GM23338 (cell line): Measurements from ENCODE around the gene TRPM1.

Experiments used
- CTCF ChIP-seq, 2 experiments: fragments of 200-600 bp in 1 of 2; sonication (generic) in 1 of 2; conservative IDR thresholded peaks; 2 replicates each; pipeline versions ENCODE4 v1.5.1 to v1.6.1; 2016 to 2017; ENCODE audit warnings: antibody characterized with exemption in 2 of 2, low read depth in 2 of 2, mild to moderate bottlenecking in 2 of 2, moderate library complexity in 1 of 2
- EZH2 ChIP-seq: fragments of 200-600 bp; sonication (generic); IDR thresholded peaks from one replicate; pipeline ENCODE4 v1.8.0; 2017; ENCODE audit warnings: antibody characterized with exemption, mild to moderate bottlenecking, low read depth; ENCODE audit not compliant: unreplicated experiment

- TF ChIP-seq CTCF (conservative IDR thresholded peaks at IDR 0.05; ENCODE audit: low read depth in 2 of 2) (no peak), EZH2 (no peak)
Observed at GRCh38 chr15:31084176-31084575, 17.3 kb downstream of the TRPM1 start.
